GM15510 (cell line): ENCODE data around the gene DDO.

Source experiments
- POLR2A ChIP-seq: IDR thresholded peaks from 3 replicates; pipeline ENCODE4 v1.6.1; 2011; ENCODE audit warnings: borderline replicate concordance; ENCODE audit not compliant: insufficient read length; ENCODE audit errors: extremely low read depth

DDO gene

GRCh38 chr6:110364364-110365105 lies 50.8 kb downstream of the DDO start:
- no peak for TF ChIP-seq POLR2A

GRCh38 chr6:110363748-110364147 lies 51.6 kb downstream of the DDO start:
- TF ChIP-seq POLR2A = no peak

GRCh38 chr6:110360676-110361075 lies 54.7 kb downstream of the DDO start:
- no peak for TF ChIP-seq POLR2A

- no peak for TF ChIP-seq POLR2A
Observed at GRCh38 chr6:110359556-110359955, 55.8 kb downstream of the DDO start.

GRCh38 chr6:110358553-110359160 lies 56.7 kb downstream of the DDO start:
- TF ChIP-seq POLR2A = no peak

- no peak for TF ChIP-seq POLR2A
Observed at GRCh38 chr6:110357664-110358552, 57.5 kb downstream of the DDO start, which contains the start of gene METTL24. TSS of gene METTL24 (minus strand) at chr6:110358349. CDS start at chr6:110358272, 77 bp downstream.

- TF ChIP-seq POLR2A = no peak
Observed at GRCh38 chr6:110357298-110357663, 58.1 kb downstream of the DDO start.

GRCh38 chr6:110356778-110357177 lies 58.6 kb downstream of the DDO start:
- no peak for TF ChIP-seq POLR2A

- no peak for TF ChIP-seq POLR2A
Observed at GRCh38 chr6:110355727-110356126, 59.6 kb downstream of the DDO start.

- no peak for TF ChIP-seq POLR2A
Observed at GRCh38 chr6:110355022-110355421, 60.4 kb downstream of the DDO start.

- TF ChIP-seq POLR2A = no peak
Observed at GRCh38 chr6:110354153-110354552, 61.2 kb downstream of the DDO start.

- no peak for TF ChIP-seq POLR2A
Observed at GRCh38 chr6:110353457-110354001, 61.8 kb downstream of the DDO start.

- no peak for TF ChIP-seq POLR2A
Observed at GRCh38 chr6:110352563-110353262, 62.7 kb downstream of the DDO start.

- TF ChIP-seq POLR2A = no peak
Observed at GRCh38 chr6:110351986-110352385, 63.4 kb downstream of the DDO start.

GRCh38 chr6:110351546-110351945 lies 63.8 kb downstream of the DDO start:
- TF ChIP-seq POLR2A = no peak

GRCh38 chr6:110348961-110349690 lies 66.2 kb downstream of the DDO start:
- no peak for TF ChIP-seq POLR2A
